Activated CD4-positive, alpha-beta T cell treated with anti-CD3 and anti-CD28 coated beads for 1 hour (primary cell): ENCODE measurements around the gene CASP7.

Experiments used
- DNase-seq: peaks from one replicate; pipeline ENCODE4 v3.0.0-alpha.2; 2020

CASP7 gene

DNA sequence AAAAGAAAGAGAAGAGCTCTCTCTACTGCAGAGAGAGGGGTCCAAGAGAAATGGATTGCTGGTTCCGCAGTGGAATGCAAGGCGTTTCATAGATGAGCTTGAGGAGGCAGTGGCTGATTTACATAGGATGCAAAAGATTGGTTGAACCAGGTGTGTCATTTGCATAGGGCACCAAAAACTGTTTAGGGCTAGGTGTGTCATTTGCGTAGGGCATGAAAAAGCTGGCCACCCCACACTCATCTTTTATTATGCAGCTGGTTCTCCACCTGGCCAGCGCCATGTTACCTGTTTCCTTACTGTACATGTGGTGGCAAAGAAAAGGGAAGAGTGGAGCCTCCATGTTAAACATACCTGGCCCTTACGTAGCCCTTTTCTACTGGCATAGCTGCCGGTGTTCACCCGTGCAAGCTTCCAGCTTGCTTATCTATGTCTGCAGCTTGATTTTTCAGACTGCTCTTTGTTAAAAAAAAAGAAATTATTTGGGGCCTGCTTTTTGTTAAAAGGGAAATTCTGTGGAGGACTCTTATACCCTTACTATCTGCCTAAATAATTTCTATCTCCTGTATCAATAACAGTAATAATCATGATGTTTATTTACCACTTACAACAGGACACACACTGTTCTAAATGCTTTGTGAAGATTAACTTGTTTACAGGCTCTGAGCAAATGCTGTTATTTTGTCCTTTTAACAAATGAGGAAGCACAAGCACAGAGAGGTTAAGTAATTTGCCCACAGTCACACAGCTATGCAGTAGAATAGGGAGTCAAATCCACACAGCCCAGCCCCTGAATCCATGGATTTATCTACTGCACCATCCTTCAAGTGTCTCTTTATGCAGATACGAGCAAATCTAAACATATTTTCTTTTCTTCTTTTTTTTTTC lies 33.3 kb downstream of the CASP7 start:
- no peak for DNase-seq

DNA sequence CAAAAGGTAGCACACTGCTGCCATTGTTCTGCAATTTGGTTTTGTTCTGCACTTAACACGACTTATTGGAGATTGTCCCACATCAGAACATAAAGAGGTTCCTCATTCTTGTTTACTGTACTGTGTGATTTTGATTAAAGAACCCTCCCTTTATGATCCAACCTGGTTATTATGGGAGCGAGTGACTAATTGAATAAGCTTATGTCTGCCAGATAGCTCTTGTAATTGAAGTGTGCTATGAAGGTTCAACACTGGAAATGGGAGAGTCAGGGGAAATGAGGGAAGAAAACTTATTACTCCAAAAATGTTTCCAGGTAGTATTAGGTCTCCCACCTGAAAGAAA lies 33.9 kb downstream of the CASP7 start:
- DNase-seq, result no peak

DNA sequence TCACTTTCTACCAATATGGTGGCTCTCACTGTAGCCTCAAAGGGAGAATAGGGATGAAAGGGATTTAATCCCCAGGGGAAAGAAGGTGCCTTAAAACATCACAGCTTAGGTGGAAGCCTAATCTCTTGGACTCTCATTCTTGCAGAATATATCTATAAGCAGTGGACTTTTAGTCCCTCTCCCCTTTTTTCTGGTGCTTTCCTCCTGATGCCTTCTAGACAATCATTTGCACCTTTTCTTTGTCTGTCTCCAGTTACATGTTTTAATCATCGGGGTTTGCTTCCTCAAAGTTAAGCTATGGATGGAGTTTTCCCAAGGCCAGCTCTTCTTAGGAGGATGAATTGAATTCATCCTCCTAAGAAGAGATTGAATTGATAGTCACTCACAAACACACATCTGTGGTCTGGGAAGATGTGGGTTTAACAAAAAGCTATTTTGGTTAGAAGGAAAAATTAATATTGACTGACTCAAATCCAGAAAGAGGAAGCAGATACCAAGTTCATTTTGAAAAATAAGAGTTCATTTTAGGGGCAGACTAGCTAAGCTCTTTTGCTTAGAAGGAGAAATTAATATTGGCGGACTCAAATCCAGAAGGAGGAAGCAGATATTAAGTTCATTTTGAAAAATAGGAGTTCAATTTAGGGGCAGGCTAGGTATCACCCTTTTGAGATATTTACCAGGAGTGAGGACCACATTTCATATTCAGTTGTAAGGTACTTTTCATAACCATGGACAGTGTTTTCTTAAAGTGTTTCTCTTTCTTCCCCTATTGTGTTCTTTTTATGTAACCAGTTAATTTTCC lies 36.6 kb downstream of the CASP7 start:
- no peak for DNase-seq

DNA sequence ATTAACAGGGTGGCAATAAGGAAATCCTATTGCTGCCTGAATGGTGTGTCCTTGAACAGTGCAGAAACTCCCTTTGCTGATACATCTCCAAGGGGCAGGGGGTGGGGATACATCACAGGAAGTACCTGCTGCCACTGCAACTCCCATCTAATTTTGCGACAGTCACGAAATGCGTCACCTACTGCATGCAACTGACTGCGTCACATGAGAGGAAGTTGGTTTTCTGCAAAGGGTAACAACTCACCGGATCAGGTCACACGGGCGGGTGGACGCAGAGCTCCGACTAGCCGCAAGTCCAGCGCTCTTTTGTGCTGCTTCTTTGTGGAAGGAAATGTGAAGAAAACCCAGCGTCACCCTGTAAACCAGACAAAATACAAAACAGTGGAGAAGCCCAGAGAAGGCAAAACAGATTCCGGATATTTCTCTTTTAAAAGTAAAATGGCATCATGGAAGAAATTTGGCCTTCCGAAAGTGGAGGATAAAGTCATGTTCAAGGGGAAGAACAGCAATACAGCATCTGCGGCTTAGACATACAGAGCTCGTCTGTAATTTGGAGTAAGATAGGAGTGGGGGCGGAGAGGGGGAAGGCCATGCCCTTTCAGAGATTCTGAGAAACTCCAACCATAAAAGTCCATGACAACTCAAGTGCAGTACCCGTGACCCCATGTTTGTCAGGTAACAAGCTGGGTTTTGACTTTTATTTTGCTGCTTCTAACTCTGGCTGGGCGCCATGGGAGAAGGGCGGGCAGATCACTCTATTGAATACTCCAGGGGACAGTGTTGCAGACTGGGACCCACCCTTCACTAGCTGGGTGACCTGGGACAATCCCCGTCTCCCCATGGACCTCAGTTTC lies 39.5 kb downstream of the CASP7 start:
- no peak for DNase-seq

DNA sequence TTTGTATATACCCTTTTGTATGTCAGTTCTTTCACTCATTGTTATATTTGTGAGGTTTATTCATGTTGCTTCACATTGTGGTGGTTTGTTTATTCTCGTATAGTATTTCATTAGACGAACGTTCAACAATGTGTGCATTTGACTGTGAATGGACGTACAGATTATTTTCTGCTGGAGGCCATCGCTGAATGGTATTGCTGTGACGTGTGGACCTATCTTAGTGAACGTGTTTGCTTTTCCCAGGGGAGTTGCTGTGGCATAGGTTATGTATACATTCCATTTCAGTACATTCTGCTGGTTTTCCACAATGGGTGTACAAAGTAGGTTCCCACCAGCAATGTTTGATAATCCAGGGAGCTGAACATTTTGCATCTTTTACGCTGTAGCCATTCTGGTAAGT lies 40.7 kb downstream of the CASP7 start:
- DNase-seq, result no peak

DNA sequence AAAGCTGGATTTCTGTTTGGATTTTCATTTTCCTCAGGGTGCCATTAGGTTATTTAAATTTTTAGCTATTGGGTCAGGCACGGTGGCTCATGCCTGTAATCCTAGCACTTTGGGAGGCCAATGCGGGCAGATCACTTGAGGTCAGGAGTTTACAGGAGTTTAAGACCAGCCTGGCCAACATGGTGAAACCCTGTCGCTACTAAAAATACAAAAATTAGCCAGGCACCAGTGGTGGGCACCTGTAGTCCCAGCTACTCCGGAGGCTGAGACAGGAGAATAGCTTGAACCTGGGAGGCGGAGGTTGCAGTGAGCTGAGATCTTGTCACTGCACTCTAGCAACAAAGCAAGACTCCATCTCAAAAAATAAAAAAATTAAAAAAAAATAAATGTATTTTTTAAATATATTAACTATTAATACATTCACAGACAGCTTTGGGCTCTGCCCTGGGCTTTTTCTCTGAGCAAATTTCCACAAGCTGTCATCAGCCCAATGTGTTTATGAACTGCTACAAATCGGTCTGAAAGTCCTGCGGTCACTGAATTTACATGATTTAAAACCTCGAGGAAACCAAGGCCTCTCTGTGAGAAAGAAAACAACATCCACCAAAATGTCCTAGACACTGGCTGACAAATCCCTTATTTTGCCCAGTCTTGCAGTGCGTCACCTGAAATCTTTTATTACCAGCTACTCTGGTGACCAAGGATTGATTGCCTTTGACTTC lies 52.6 kb downstream of the CASP7 start:
- DNase-seq, result no peak

DNA sequence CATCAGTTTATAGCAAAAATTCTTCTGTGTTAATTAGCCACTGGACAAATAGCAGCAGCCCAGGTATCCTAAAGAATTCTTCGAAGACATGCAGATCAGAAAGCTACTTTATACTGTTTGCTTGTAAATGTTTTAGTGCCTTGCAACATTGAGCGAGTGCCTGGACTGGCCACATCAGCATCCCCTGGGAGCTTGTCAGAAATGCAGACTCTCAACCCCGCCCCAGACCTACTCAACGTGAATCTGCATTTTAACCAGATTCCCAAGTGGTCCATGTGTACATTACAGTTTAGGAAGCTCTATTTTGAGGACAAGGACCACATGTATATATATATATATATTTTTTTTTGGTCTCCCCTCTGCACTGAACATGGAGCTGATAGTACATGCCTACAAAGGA lies 53.3 kb downstream of the CASP7 start:
- DNase-seq, result no peak

DNA sequence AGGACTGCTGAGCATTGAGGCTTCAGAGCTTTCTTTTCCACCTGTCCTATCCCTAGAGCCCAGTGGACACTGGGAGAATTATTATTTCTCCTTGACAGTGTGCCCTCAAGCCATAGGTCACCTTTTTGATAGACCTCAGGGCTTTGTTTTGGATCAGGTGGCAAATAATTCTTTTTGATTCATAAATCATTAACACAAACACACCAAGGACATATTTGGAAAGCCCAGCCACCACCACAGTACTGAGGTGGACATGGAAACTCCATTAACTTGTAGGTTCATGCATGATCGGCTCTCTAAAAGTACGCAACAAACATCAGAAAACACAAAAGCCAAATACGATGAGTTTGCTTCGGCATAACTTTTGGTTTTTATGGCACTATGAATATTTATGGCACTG lies 53.9 kb downstream of the CASP7 start:
- DNase-seq, result no peak

DNA sequence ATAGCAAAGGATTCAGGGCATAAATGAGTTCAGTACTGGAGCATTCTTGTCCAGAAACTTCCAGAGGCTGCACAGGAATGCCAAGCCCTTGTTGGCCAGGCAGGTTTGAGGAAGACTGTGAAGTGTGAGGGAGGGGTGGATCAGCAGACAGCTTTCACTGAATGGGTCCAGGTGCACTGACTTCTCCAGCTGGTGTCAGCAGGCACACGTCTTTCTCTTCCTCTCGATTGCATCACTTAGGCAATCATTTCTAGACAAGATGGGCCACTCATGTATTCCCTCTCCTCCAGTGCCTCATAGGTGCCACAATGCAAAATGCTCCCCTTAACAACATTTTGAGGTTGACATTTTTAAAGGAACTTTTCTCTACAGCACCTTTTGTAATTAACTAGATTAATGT lies 56.2 kb downstream of the CASP7 start:
- DNase-seq, result no peak

DNA sequence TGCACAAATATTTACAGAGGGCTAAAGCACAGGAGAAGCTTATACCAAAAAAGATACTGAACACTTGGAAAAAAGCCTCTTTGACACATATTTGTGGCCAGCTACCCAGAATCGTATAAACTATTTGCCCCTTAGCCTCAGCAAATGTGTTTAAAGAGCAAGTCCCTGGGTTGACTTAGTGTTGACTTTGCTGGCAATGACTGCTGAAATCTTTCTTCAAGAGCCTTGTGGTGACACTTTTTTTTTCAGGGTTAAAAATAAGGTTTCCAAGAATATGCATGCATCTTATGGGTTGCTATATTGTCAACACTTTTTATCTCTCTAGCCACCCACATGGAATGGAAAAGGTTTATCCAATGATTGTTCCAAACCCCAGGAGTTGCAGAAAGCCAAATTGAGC lies 56.9 kb downstream of the CASP7 start:
- DNase-seq, result no peak

DNA sequence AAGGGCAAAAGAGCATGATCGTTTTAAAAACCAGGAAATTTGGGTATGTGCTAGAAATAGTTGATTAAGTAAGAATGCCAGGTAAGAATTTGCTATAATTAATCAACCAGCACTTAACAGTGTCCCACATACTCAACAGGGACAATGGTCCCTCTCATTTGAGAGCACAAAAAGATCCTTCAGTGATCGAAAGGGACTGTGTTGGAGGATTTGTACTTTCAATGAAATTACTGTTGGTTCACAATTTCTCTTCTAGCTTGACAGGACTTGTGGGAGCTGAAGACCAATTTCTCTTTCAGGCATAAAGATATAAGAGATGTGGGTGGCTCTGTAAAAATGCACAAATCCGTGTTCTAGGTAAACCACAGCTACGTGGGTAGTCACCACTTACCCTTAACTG lies 59.3 kb downstream of the CASP7 start:
- no peak for DNase-seq

DNA sequence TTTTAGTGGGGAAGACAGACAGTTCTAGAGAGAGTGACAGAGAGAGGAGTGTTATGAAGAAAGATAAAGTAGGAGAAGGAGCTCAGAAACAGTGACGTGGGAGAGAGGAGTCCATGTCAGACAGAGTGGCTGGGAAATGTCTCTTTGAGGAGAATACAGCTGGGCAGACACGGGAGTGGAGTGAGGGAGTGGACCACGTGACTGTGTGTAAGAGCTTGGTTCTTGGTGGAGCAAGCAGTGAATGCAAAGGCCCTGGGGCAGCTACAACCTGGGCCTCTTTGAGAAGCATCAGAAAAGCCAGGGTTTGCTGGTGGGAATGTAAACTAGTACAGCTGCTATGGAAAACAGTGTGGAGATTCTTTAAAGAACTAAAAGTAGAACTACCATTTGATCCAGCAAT lies 59.9 kb downstream of the CASP7 start:
- DNase-seq, result no peak

DNA sequence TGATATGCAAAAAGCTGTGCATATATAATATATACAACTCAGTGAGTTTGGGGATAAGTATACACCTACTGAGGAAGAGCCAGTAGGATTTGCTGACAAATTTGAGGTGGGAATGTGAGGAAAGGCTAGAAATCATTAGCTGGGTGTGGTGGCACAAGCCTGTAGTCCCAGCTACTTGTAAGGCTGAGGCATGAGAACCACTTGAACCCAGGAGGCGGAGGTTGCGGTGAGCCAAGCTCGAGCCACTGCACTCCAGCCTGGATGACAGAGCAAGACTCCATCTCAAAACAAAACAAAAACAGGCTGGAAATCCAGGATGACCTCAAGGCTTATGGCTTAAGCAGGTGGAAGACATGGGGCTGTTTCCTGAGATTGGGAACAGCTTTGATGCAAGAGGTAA lies 61.1 kb downstream of the CASP7 start:
- DNase-seq, result no peak

DNA sequence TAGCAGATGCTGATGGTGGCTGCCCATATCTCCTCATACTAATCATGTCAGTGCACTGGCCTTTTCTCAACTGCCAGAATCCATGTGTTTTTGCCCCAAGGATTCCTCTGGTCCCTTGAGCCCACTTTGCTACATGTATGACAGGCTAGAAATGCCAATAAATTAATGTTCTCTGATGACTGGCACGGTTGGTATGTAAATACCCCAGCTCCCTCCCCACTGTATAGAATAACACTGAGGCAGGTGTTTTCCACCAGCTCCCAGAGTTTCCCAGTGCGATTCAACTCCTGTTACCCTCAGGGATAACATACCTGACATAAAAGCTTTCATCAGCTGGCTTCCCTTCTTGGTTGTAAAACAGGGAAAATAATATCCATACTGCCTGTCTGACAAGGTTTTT lies 62.8 kb downstream of the CASP7 start:
- no peak for DNase-seq

DNA sequence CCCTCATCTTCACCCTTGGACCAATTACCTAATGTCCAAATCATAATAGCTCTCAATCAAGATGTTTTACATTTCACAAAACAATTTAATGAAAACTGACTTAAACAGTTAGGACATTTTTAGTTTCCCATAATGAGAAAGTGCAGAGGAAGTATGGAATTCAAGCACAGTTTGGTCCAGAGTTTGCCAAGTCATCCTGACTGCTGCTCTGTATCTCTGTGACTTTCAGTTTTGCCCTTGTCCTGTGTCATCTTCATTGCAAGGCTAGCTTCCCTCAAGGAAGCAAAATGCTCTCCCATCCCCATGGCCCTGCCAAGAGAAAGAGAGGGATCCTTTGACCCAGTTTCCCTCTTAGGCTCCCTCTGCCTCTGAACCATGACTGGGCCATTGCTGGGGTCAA lies 63.9 kb downstream of the CASP7 start:
- DNase-seq, result no peak

DNA sequence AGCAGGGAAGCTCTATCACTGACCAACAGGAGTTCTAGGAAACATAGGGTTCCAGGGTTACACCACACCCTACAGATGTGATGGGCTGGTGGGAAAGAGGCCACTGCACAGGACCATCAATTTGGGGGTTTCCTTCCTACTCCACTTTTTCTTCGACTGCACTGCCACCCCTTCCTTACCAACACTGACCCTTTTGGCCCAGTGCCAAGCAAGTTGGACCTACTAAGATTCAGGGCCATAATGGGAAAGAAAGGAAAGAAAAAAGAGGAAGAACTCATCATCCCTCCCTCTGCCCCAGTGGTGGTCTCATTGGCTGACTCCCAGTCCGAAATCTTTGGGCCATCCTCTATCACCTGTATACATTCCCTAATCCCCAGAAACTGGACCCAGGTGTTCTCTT lies 65.7 kb downstream of the CASP7 start:
- no peak for DNase-seq

DNA sequence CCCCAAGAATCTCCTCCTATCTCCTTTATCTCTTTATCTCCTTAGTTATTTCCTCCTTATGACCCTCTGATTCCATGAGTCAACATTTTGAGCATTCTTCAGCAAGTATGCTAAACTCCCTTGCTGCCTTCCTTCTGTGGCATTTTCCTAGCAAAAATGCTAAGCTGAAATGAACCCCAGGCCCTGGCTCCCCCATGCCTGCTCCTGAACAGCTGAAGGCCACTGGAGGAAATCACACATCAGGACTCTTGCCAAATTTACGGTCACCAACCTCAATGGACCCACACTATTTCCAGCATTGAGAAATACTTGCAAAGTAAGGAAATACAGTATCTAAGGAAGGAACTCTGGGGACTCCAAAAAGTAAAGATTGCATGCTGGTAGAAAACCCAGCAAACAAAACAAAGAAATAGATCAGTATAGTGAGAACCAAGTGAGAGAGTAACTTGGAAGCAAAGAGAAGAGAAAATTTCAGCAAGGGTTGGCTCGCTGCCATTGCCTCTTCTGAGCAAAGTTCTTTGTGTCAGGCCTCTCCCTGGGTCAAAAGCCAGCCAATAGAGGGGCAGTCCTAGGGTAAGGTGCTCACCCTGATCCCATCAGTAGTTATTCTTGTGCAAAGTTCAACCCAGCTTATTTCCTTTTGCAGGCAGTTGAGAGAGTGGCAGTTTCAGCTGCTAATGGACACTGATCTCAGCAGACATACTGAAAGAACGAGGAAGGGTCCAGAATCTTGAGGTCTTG lies 66.7 kb downstream of the CASP7 start:
- DNase-seq, result no peak

DNA sequence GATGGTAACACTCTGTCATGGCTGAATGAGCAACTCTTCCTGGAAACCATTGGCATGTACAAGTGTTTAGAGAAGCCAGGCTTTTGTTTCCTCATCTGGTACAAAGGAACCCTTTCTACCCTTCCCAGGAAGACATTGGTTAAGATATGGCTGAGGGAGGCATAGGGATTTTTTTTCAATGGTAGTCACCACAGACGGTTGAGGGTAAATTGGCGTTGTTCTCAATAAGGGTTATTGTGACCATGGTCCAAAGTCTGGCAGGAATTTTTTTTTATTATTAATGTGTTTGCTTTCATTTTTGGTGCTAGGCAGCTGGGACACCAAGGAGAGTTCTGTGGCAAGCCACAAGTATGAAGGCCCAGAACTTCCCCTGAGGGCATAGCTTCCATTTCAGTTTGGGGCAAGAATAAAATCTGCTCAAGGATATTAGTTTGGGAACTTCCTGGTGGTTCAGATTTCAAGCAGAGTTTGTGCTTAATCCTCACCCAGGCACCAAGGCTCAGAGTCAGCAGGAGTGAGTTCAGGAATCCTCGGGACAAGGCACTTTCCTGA lies 71.5 kb downstream of the CASP7 start, which contains the start of gene PLEKHS1:
Gene PLEKHS1, plus strand, starts transcription at position 502 of the 552 bp plus-strand sequence. CDS start 3,596 bp downstream, outside the sequence.
- no peak for DNase-seq

DNA sequence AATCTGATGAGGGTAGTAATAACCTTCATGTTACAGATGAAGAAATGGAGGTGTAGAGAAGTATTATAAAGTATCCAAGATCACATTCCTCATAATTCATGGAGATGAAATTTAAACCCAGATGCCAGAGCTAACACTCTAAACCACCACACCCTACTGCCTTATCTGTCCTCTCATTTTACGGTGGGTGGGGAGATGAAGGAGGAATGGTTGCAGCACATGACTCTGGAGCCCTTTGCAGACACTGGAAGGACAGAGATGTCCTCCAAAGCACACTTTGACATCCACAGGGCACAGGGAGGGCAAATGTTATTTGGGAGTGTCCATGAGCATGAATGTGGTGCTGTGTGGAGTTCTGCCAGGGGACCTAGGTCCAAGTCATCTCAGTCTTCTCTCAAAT lies 72.8 kb downstream of the CASP7 start:
- no peak for DNase-seq

DNA sequence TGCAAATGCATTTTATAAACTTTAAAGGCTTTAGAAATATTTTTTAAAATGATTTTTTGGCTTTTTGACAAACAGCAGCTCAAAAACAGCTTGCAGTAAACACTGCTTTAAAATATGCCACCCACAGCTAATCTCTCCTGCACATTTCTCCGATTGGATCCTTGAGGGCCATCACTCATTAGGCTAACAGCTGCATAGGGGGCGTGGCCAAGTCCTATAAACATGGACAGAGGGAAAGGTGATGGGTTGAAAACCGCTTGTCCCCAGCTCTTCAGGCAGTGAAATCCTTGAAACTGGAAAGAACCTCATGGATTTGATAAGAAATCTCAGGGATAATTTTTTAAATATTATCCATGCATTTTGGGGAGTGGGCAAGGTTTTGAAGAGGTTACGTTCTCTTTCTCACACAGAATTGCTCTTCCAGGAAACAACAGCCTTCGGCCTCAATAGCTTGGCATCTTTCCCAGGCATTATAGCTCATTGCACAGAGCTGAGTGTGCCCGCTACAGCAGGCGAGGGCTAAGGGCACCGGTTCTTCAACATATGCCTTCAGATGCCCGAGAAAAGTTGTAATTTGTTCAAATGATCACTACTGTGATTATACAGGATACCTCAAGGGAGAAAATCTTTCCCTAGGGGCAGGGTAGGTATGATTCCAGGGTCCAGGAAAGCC lies 73.4 kb downstream of the CASP7 start:
- no peak for DNase-seq

DNA sequence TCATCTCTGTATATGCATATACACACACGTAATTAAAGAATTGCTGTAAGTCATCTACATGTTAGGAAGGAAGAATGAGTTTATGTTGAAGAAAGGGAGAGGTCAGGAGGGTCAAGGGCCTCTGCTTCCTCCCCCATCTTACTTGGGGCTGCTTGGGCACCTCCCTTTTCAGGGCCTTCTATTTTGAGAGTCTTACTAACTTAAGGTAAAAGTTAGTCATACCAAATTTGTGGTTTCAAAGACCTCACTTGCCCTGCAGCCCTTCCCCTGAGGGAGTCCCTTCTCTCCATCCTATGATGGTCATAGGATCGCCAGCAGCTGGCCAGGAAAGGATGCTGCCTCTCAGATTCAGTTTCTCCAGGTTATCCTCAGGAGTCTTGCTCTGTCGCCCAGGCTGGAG lies 74.4 kb downstream of the CASP7 start:
- no peak for DNase-seq
